ENCODE data around the gene NFE2L2.
"Not testable (repeated sequence)": the region's sequence is repeated elsewhere in the genome, so short reads cannot be mapped to it uniquely, and the experiment has no call there.

The NFE2L2 gene

GRCh38 chr2:177281400-177282180 lies 17.1 kb upstream of the NFE2L2 start:
- DNase-seq (ENCODE audit: low read depth) = no peak

GRCh38 chr2:177279847-177280246 lies 15.3 kb upstream of the NFE2L2 start:
- DNase-seq (ENCODE audit: low read depth) = no peak

GRCh38 chr2:177275743-177276055 lies 11.2 kb upstream of the NFE2L2 start:
- DNase-seq (ENCODE audit: low read depth) = no peak

- DNase-seq (ENCODE audit: low read depth) = no peak
Measured at GRCh38 chr2:177275040-177275742, 10.7 kb upstream of the NFE2L2 start.

GRCh38 chr2:177273408-177273807 lies 8.9 kb upstream of the NFE2L2 start:
- DNase-seq (ENCODE audit: low read depth) = no peak

GRCh38 chr2:177272765-177273164 lies 8.2 kb upstream of the NFE2L2 start:
- DNase-seq (ENCODE audit: low read depth) = no peak

- DNase-seq (ENCODE audit: low read depth) = no peak
Measured at GRCh38 chr2:177271981-177272666, 7.6 kb upstream of the NFE2L2 start.

- no peak for DNase-seq (ENCODE audit: low read depth)
Measured at GRCh38 chr2:177270531-177270930, 6.0 kb upstream of the NFE2L2 start.

- no peak for DNase-seq (ENCODE audit: low read depth)
Measured at GRCh38 chr2:177268901-177269300, 4.4 kb upstream of the NFE2L2 start.

GRCh38 chr2:177268187-177268871 lies 3.8 kb upstream of the NFE2L2 start:
- DNase-seq (ENCODE audit: low read depth) = no peak

- DNase-seq (ENCODE audit: low read depth) = not testable (repeated sequence)
Measured at GRCh38 chr2:177266955-177267354, 2.4 kb upstream of the NFE2L2 start.

GRCh38 chr2:177265824-177266817 lies 1.6 kb upstream of the NFE2L2 start:
- DNase-seq (ENCODE audit: low read depth) = no peak

- DNase-seq (ENCODE audit: low read depth) = no peak
Measured at GRCh38 chr2:177264209-177264692, 276 bp downstream of the NFE2L2 start.

GRCh38 chr2:177263451-177264208 lies 897 bp downstream of the NFE2L2 start:
- peak; percentile 86 for DNase-seq (ENCODE audit: low read depth)

GRCh38 chr2:177262958-177263450 lies 1.5 kb downstream of the NFE2L2 start:
- DNase-seq (ENCODE audit: low read depth) = no peak

- DNase-seq (ENCODE audit: low read depth) = no peak
Measured at GRCh38 chr2:177262092-177262491, 2.4 kb downstream of the NFE2L2 start.

- DNase-seq (ENCODE audit: low read depth) = no peak
Measured at GRCh38 chr2:177261116-177262060, 3.1 kb downstream of the NFE2L2 start.

- no peak for DNase-seq (ENCODE audit: low read depth)
Measured at GRCh38 chr2:177260379-177260778, 4.1 kb downstream of the NFE2L2 start.

- no peak for DNase-seq (ENCODE audit: low read depth)
Measured at GRCh38 chr2:177258059-177258458, 6.5 kb downstream of the NFE2L2 start.
